Small intestine (tissue), 7 donors: Measurements from ENCODE around the gene ITPR1. TPM values are rescaled to one million over a fixed set of nuclear protein-coding genes. Genes with fewer than 3 reads are reported as not detected.

ENCODE experiments used
- DNase-seq, 2 donors: peaks; one replicate each; pipeline versions ENCODE4 v3.0.0 to v3.0.0-alpha.2; 2013
- FAIRE-seq: peaks from 2 replicates; lab custom pipeline; 2012; peaks lifted over from hg19 to GRCh38; lab: Jason Lieb, UNC
- H3K27ac ChIP-seq, 3 donors: one replicate each; pipeline ENCODE4 v1.5.1; 2013; ENCODE audit warnings: low read length in 2 of 3, mild to moderate bottlenecking in 2 of 3, control low read depth in 1 of 3, inconsistent platforms in 1 of 3, low read depth in 1 of 3, moderate library complexity in 1 of 3
- H3K27me3 ChIP-seq, 3 donors: one replicate each; pipeline ENCODE4 v1.6.1; 2013; ENCODE audit warnings: low read length in 3 of 3, inconsistent platforms in 1 of 3; ENCODE audit not compliant: control insufficient read depth in 3 of 3, insufficient read depth in 3 of 3
- H3K36me3 ChIP-seq, 3 donors: one replicate each; pipeline ENCODE4 v1.6.1; 2013; ENCODE audit warnings: low read length in 3 of 3, inconsistent platforms in 1 of 3, low read depth in 1 of 3, mild to moderate bottlenecking in 1 of 3, moderate library complexity in 1 of 3; ENCODE audit not compliant: control insufficient read depth in 3 of 3, insufficient read depth in 2 of 3
- H3K4me1 ChIP-seq, 3 donors: one replicate each; pipeline ENCODE4 v1.6.1; 2013; ENCODE audit warnings: low read length in 2 of 3, inconsistent platforms in 1 of 3, low read depth in 1 of 3, mild to moderate bottlenecking in 1 of 3, moderate library complexity in 1 of 3; ENCODE audit not compliant: control insufficient read depth in 3 of 3, insufficient read depth in 2 of 3
- H3K4me3 ChIP-seq, 3 donors: one replicate each; pipeline ENCODE4 v1.5.1; 2013; ENCODE audit warnings: low read length in 3 of 3, control low read depth in 1 of 3, inconsistent platforms in 1 of 3, low read depth in 1 of 3, mild to moderate bottlenecking in 1 of 3, moderate library complexity in 1 of 3
- H3K9me3 ChIP-seq, 2 donors: one replicate each; pipeline ENCODE4 v1.6.1; 2013; ENCODE audit warnings: low read depth in 1 of 2, low read length in 1 of 2; ENCODE audit not compliant: control insufficient read depth in 2 of 2, insufficient read depth in 1 of 2
- WGBS, 3 donors: extraction: QIAGEN DNeasy Blood & Tissue Kit; methylation state at CpG; one replicate each; pipeline ENCODE4 v1.1.7; 2013; 5-methylcytosine and 5-hydroxymethylcytosine counted together
- polyA plus RNA-seq, 4 donors: library from polyadenylated mRNA; stranded (reverse) in 3 of 4; unstranded in 1 of 4; fragments of 200-250 nt in 3 of 4; fragments of 120-200 nt in 1 of 4; gene quantifications; one replicate each; pipeline versions ENCODE4 v1.2.1 to v1.2.3, GENCODE V29; 2013
- donor health status: healthy with polysubstance abuse.
- donor health status: control.
- donor health status: control.
- donor health status: Bipolar disorder and iron deficiency.
- donor health status: healthy.

The ITPR1 gene
- polyA plus RNA-seq, 4 donors: 0.89 to 13.8 (median 5.1) TPM

GRCh38 chr3:4581124-4581424 is 87.9 kb downstream of the ITPR1 start:
- 72 to 78% (median 76%) methylated on average over 3 of the region's 3 CpGs for WGBS, 3 donors
- FAIRE-seq (no peak), DNase-seq (no peak)
- Histone ChIP-seq H3K4me1 (peaks cover 0 to 4% (median 0%) of the 10 kb centered on the region in 3 donors), H3K27ac (peak overlapping the region in 1 of 3 donors; percentile 22), H3K4me3 (no peak overlapping the region), H3K36me3 (no peaks in the 10 kb centered on the region), H3K9me3 (no peaks in the 10 kb centered on the region), H3K27me3 (peaks cover 0 to 7% (median 0%) of the 10 kb centered on the region in 3 donors)

- FAIRE-seq (no peak), DNase-seq (no peak)
- H3K4me3 ChIP-seq: no peak overlapping the region
- H3K27me3 ChIP-seq: peaks cover 0 to 7% (median 0%) of the 10 kb centered on the region in 3 donors
- WGBS, 3 donors: 34 to 44% (median 35%) methylated on average over 2 of the region's 2 CpGs
- no peaks in the 10 kb centered on the region for H3K36me3 ChIP-seq
- H3K9me3 ChIP-seq: no peaks in the 10 kb centered on the region
- H3K4me1 ChIP-seq: peaks cover 0 to 4% (median 0%) of the 10 kb centered on the region in 3 donors
- H3K27ac ChIP-seq: peak overlapping the region in 1 of 3 donors; percentile 22
Observed at GRCh38 chr3:4581498-4581897, 88.3 kb downstream of the ITPR1 start.

GRCh38 chr3:4581920-4582611 is 88.9 kb downstream of the ITPR1 start:
- Histone ChIP-seq H3K4me1 (peaks cover 0 to 4% (median 0%) of the 10 kb centered on the region in 3 donors), H3K36me3 (no peaks in the 10 kb centered on the region), H3K27ac (peak overlapping the region in 2 of 3 donors; percentile 47 to 72), H3K9me3 (no peaks in the 10 kb centered on the region), H3K27me3 (peaks cover 0 to 7% (median 0%) of the 10 kb centered on the region in 3 donors), H3K4me3 (no peak overlapping the region)
- no peak for DNase-seq
- FAIRE-seq: no peak
- WGBS, 3 donors: 81 to 85% (median 81%) methylated on average over 12 of the region's 12 CpGs

GRCh38 chr3:4582624-4583023 is 89.5 kb downstream of the ITPR1 start:
- DNase-seq: no peak
- no peak for FAIRE-seq

GRCh38 chr3:4583416-4583815 is 90.3 kb downstream of the ITPR1 start:
- Histone ChIP-seq H3K4me1 (peaks cover 0 to 4% (median 0%) of the 10 kb centered on the region in 3 donors), H3K9me3 (no peaks in the 10 kb centered on the region), H3K27ac (peak overlapping the region in 2 of 3 donors; percentile 66 to 69), H3K36me3 (no peaks in the 10 kb centered on the region), H3K4me3 (no peak overlapping the region), H3K27me3 (peaks cover 0 to 7% (median 0%) of the 10 kb centered on the region in 3 donors)
- no peak for FAIRE-seq
- peak in 1 of 2 donors; percentile 15 for DNase-seq
- WGBS, 3 donors: 57 to 80% (median 78%) methylated on average over 6 of the region's 6 CpGs

More at GRCh38 chr3:4582624-4583023, 89.5 kb downstream of the ITPR1 start:
- Histone ChIP-seq H3K27me3 (peaks cover 0 to 7% (median 0%) of the 10 kb centered on the region in 3 donors), H3K4me1 (peaks cover 0 to 4% (median 0%) of the 10 kb centered on the region in 3 donors), H3K27ac (peak overlapping the region in 2 of 3 donors; percentile 69 to 72), H3K9me3 (no peaks in the 10 kb centered on the region), H3K36me3 (no peaks in the 10 kb centered on the region), H3K4me3 (no peak overlapping the region)
- 45 to 61% (median 46%) methylated on average over 3 of the region's 3 CpGs for WGBS, 3 donors

- FAIRE-seq: no peak
- DNase-seq: peak; percentile 19 to 35
- Histone ChIP-seq H3K4me1 (peaks cover 0 to 4% (median 0%) of the 10 kb centered on the region in 3 donors), H3K27me3 (peaks cover 0 to 4% (median 0%) of the 10 kb centered on the region in 3 donors), H3K27ac (peak overlapping the region in 2 of 3 donors; percentile 69 to 79), H3K36me3 (no peaks in the 10 kb centered on the region), H3K4me3 (peak overlapping the region in 1 of 3 donors; percentile 37), H3K9me3 (no peaks in the 10 kb centered on the region)
- 25 to 30% (median 25%) methylated on average over 12 of the region's 12 CpGs for WGBS, 3 donors
Observed at GRCh38 chr3:4584456-4585249, 91.5 kb downstream of the ITPR1 start.

GRCh38 chr3:4586381-4586780 is 93.2 kb downstream of the ITPR1 start:
- FAIRE-seq (no peak), DNase-seq (no peak)
- Histone ChIP-seq H3K27ac (no peak overlapping the region), H3K9me3 (no peaks in the 10 kb centered on the region), H3K27me3 (peaks cover 0 to 4% (median 0%) of the 10 kb centered on the region in 3 donors), H3K4me1 (peaks cover 0 to 4% (median 0%) of the 10 kb centered on the region in 3 donors), H3K36me3 (no peaks in the 10 kb centered on the region), H3K4me3 (no peak overlapping the region)
- WGBS, 3 donors: 72 to 80% (median 73%) methylated on average over 4 of the region's 4 CpGs

- Histone ChIP-seq H3K27ac (no peak overlapping the region), H3K36me3 (no peaks in the 10 kb centered on the region), H3K4me3 (no peak overlapping the region), H3K27me3 (peaks cover 0 to 4% (median 0%) of the 10 kb centered on the region in 3 donors), H3K4me1 (peaks cover 0 to 4% (median 0%) of the 10 kb centered on the region in 3 donors), H3K9me3 (no peaks in the 10 kb centered on the region)
- no peak for DNase-seq
- FAIRE-seq: no peak
- 69 to 73% (median 72%) methylated on average over 8 of the region's 8 CpGs for WGBS, 3 donors
Observed at GRCh38 chr3:4587061-4587837, 94.1 kb downstream of the ITPR1 start.
